VCaP (cell line): Measurements from ENCODE around the gene MYH9.

ENCODE experiments used
- H3K27ac ChIP-seq: fragments of 450-650 bp; 2 replicates; pipeline ENCODE4 v1.5.1; 2017
- CTCF ChIP-seq: fragments of 450-650 bp; conservative IDR thresholded peaks from 2 replicates; pipeline ENCODE4 v1.5.1; 2017; ENCODE audit warnings: mild to moderate bottlenecking, moderate library complexity

The MYH9 gene

GRCh38 chr22:36235585-36235984 lies 152.2 kb downstream of the MYH9 start:
- H3K27ac ChIP-seq: no peak overlapping the region
- no peak for TF ChIP-seq CTCF

- no peak for TF ChIP-seq CTCF
- H3K27ac ChIP-seq: no peak overlapping the region
Measured at GRCh38 chr22:36234919-36235318, 152.8 kb downstream of the MYH9 start.

GRCh38 chr22:36234213-36234612 lies 153.6 kb downstream of the MYH9 start:
- no peak for TF ChIP-seq CTCF

GRCh38 chr22:36233796-36234195 lies 154.0 kb downstream of the MYH9 start:
- H3K27ac ChIP-seq: peak overlapping the region; percentile 38; the same call in 1 of the 2 replicates
- no peak for TF ChIP-seq CTCF

More at GRCh38 chr22:36234213-36234612, 153.6 kb downstream of the MYH9 start:
- H3K27ac ChIP-seq: no peak overlapping the region

- H3K27ac ChIP-seq: peak overlapping the region; percentile 38; the same call in 1 of the 2 replicates
Measured at GRCh38 chr22:36232715-36233401, 154.9 kb downstream of the MYH9 start.

More at GRCh38 chr22:36232715-36233401, 154.9 kb downstream of the MYH9 start:
- no peak for TF ChIP-seq CTCF
